ENCODE results near the gene ZNG1B. TPM values are rescaled to one million over a fixed set of nuclear protein-coding genes. Genes with fewer than 3 reads are reported as not detected.
"Not testable (repeated sequence)": the region's sequence is repeated elsewhere in the genome, so short reads cannot be mapped to it uniquely, and the experiment has no call there.

Gene ZNG1B
- total RNA-seq, 1 donor from 2014 or later: 37.5 TPM

GRCh38 chr2:113503094-113504042, 65.9 kb downstream of the ZNG1B start:
- DNase-seq (ENCODE audit: low spot score in 2 of 2): peak; percentile 12 to 26
- not testable (repeated sequence) for FAIRE-seq

GRCh38 chr2:113504081-113504480, 66.6 kb downstream of the ZNG1B start:
- FAIRE-seq; DNase-seq (ENCODE audit: low spot score in 2 of 2): not testable (repeated sequence)

- DNase-seq (ENCODE audit: low spot score in 2 of 2); FAIRE-seq: not testable (repeated sequence)
Measured at GRCh38 chr2:113507394-113508140, 70.1 kb downstream of the ZNG1B start.

- FAIRE-seq; DNase-seq (ENCODE audit: low spot score in 2 of 2): not testable (repeated sequence)
Measured at GRCh38 chr2:113508187-113508586, 70.7 kb downstream of the ZNG1B start.

GRCh38 chr2:113510913-113511312, 73.4 kb downstream of the ZNG1B start:
- FAIRE-seq; DNase-seq (ENCODE audit: low spot score in 2 of 2): not testable (repeated sequence)

- FAIRE-seq; DNase-seq (ENCODE audit: low spot score in 2 of 2): not testable (repeated sequence)
Measured at GRCh38 chr2:113511859-113512258, 74.4 kb downstream of the ZNG1B start.

GRCh38 chr2:113515457-113515856, 78.0 kb downstream of the ZNG1B start:
- not testable (repeated sequence) for DNase-seq (ENCODE audit: low spot score in 2 of 2); FAIRE-seq

GRCh38 chr2:113515995-113516394, 78.5 kb downstream of the ZNG1B start:
- not testable (repeated sequence) for DNase-seq (ENCODE audit: low spot score in 2 of 2); FAIRE-seq

- not testable (repeated sequence) for DNase-seq (ENCODE audit: low spot score in 2 of 2); FAIRE-seq
Measured at GRCh38 chr2:113517025-113517424, 79.5 kb downstream of the ZNG1B start.

- not testable (repeated sequence) for FAIRE-seq; DNase-seq (ENCODE audit: low spot score in 2 of 2)
Measured at GRCh38 chr2:113520837-113521236, 83.3 kb downstream of the ZNG1B start.

- not testable (repeated sequence) for FAIRE-seq; DNase-seq (ENCODE audit: low spot score in 2 of 2)
Measured at GRCh38 chr2:113521492-113521891, 84.0 kb downstream of the ZNG1B start.

GRCh38 chr2:113524986-113525385, 87.5 kb downstream of the ZNG1B start:
- DNase-seq (ENCODE audit: low spot score in 2 of 2); FAIRE-seq: not testable (repeated sequence)

- FAIRE-seq; DNase-seq (ENCODE audit: low spot score in 2 of 2): not testable (repeated sequence)
Measured at GRCh38 chr2:113527350-113528045, 90.0 kb downstream of the ZNG1B start.

- DNase-seq (ENCODE audit: low spot score in 2 of 2): not testable (repeated sequence)
Measured at GRCh38 chr2:113528126-113528525, 90.6 kb downstream of the ZNG1B start.

GRCh38 chr2:113528904-113529303, 91.4 kb downstream of the ZNG1B start:
- not testable (repeated sequence) for FAIRE-seq; DNase-seq (ENCODE audit: low spot score in 2 of 2)

More at GRCh38 chr2:113528126-113528525, 90.6 kb downstream of the ZNG1B start:
- FAIRE-seq: not testable (repeated sequence)

GRCh38 chr2:113532991-113533390, 95.5 kb downstream of the ZNG1B start:
- DNase-seq (ENCODE audit: low spot score in 2 of 2); FAIRE-seq: not testable (repeated sequence)

GRCh38 chr2:113536573-113536972, 99.1 kb downstream of the ZNG1B start:
- not testable (repeated sequence) for FAIRE-seq; DNase-seq (ENCODE audit: low spot score in 2 of 2)

- not testable (repeated sequence) for FAIRE-seq; DNase-seq (ENCODE audit: low spot score in 2 of 2)
Measured at GRCh38 chr2:113540834-113541203, 103.3 kb downstream of the ZNG1B start.

GRCh38 chr2:113541204-113541975, 103.9 kb downstream of the ZNG1B start:
- DNase-seq (ENCODE audit: low spot score in 2 of 2): peak; percentile 12 to 17
- not testable (repeated sequence) for FAIRE-seq

All from frontal cortex (tissue), 4 donors.